ENCODE measurements around the gene DCLRE1A.
A peak's percentile ranks its signal among the peaks of the same experiment; 100 is the strongest.

The DCLRE1A gene

GRCh38 chr10:113854013-113854760 is at the start of gene DCLRE1A, which contains the start of gene NHLRC2:
Gene DCLRE1A (minus strand): TSS chr10:113854082. CDS start chr10:113853182, 900 bp downstream.
Gene NHLRC2 (plus strand): TSS chr10:113854661. CDS start chr10:113854873, 212 bp downstream.
- DNase-seq (ENCODE audit: low read depth): peak; percentile 74

GRCh38 chr10:113899952-113900598 is 46.2 kb upstream of the DCLRE1A start:
- DNase-seq (ENCODE audit: low read depth): peak; percentile 14

GRCh38 chr10:113897693-113898618 is 44.1 kb upstream of the DCLRE1A start:
- peak; percentile 36 for DNase-seq (ENCODE audit: low read depth)

GRCh38 chr10:113895018-113895417 is 41.1 kb upstream of the DCLRE1A start:
- peak; percentile 69 for DNase-seq (ENCODE audit: low read depth)

GRCh38 chr10:113894581-113894980 is 40.7 kb upstream of the DCLRE1A start:
- no peak for DNase-seq (ENCODE audit: low read depth)

- DNase-seq (ENCODE audit: low read depth): no peak
Observed at GRCh38 chr10:113893570-113893969, 39.7 kb upstream of the DCLRE1A start.

- DNase-seq (ENCODE audit: low read depth): no peak
Observed at GRCh38 chr10:113891476-113891875, 37.6 kb upstream of the DCLRE1A start.

GRCh38 chr10:113890769-113891168 is 36.9 kb upstream of the DCLRE1A start:
- DNase-seq (ENCODE audit: low read depth): no peak

- DNase-seq (ENCODE audit: low read depth): no peak
Observed at GRCh38 chr10:113889911-113890310, 36.0 kb upstream of the DCLRE1A start.

DNA sequence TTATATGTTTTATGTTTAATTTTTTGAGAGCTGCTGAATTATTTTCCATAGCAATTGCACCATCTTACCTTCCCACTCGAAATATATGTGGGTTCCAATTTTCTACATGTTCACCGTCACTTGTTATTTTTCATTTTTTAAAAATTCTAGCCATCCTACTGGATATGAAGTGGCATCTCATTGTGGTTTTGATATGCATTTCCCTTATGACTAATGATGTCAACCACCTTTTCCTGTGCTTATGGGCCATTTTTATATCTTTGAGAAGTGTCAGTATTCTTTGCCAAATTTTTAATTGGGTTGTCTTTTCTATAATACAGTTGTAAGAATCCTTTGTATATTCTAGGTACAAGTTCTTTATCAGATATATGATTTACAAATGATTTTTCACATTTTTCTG is 28.4 kb upstream of the DCLRE1A start:
- no peak for DNase-seq (ENCODE audit: low read depth)

DNA sequence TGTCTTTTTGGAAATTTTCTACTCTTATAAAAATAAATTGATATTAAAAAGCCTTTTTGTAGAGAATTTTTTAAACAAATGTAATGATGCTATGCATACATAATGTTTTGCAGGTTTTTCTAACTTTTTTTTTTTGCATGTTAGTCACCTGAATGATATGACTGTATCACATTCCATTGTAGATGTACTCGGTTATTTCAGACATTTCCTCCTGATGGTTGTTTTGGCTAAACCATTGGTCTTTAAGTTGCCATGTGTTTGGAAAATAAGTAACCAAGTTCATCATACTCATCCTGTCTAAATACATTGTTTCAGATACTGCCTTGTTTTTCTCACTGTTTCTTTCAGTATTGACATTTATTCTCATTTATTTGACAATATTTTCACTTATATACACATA is 26.4 kb upstream of the DCLRE1A start:
- DNase-seq (ENCODE audit: low read depth): peak; percentile 73

DNA sequence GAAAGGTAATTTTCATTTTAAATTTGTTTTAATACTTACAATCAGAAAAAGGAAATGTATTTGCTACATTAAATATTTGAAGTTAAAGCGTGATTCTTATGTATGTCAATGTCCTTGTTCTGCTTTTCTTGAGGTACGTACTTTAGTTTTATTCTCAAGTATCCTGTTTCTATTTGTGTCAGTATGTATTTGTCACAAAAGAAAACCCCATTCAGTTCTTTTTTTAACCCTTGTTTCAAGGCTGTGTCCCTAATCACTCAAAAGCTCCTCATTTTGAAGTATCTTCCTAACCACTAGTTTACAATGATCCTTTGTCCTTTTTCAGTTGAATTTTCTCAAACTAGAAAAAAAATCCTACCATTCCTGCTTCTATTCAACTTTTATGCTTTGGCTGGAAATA is 25.8 kb upstream of the DCLRE1A start:
- no peak for DNase-seq (ENCODE audit: low read depth)

- DNase-seq (ENCODE audit: low read depth): no peak
Observed at GRCh38 chr10:113876461-113876860, 22.6 kb upstream of the DCLRE1A start.

DNA sequence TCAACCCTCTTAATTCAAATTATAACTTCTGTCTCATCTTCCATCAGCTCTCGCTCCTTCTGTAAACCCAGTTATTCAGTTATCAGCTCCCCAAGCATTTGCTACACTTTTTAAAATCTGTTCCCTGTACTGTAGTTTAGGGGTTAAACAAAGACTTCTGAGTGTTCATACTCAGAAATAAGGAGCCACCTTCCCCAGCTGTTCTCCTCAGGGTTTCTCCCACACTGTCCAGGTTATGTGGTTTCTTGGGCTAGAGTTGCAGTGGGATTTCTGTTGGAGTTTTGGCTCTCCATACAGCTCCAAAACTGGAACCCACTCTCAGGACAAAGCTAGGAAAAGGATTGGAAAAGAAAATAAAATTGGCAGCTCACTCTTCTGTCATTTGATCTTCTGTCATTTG is 21.3 kb upstream of the DCLRE1A start:
- no peak for DNase-seq (ENCODE audit: low read depth)

- DNase-seq (ENCODE audit: low read depth): no peak
Observed at GRCh38 chr10:113872139-113873030, 18.5 kb upstream of the DCLRE1A start.

- DNase-seq (ENCODE audit: low read depth): no peak
Observed at GRCh38 chr10:113869789-113870188, 15.9 kb upstream of the DCLRE1A start.

DNA sequence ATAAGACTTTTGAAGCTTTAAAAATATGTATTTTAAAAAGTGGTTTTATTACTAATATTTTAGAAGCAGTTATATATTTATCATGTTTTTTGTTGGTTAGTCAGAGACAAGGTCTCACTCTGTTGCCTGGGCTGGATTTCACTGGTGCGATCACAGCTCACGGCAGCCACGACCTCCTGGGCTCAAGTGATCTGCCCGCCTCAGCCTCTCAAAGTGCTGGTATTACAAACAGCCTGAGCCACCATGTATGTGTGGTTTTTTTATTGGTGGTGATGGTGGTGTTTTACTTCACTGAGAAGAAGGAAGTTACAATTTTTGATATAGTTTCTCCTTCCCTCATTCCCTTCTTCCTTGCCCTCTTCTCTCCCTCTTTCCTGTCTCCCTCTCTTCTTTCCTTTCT is 14.0 kb upstream of the DCLRE1A start:
- no peak for DNase-seq (ENCODE audit: low read depth)

GRCh38 chr10:113866551-113867394 is 12.9 kb upstream of the DCLRE1A start:
- DNase-seq (ENCODE audit: low read depth): no peak

DNA sequence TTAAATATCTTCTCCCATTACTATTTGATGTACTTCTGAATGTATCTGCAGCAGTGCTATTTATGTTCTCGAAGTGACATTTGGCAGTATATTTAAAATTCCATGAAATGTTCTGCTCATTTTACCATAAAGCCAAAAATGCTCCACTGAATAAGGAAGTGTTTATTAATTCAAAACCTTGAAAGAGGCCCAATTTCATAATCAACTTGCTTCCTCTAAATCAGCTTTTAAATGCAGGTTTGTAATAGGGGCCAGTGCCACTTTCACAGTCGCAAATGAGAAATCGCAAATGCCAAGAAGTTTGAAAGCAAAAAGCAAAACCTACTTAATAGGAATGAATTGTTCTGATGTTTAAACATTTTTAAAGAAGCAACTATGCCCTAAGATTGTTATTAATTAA is 12.0 kb upstream of the DCLRE1A start:
- DNase-seq (ENCODE audit: low read depth): no peak

GRCh38 chr10:113859261-113859660 is 5.4 kb upstream of the DCLRE1A start:
- DNase-seq (ENCODE audit: low read depth): no peak

All from iris pigment epithelial cell (primary cell).